Esophagus muscularis mucosa (tissue), 3 donors: ENCODE measurements around the gene EHD4.

Experiments used
- CTCF ChIP-seq, 3 experiments: fragments of 200-600 bp in 2 of 3; fragments of 450-650 bp in 1 of 3; sonication (generic) in 2 of 3; IDR thresholded peaks; one replicate each; pipeline ENCODE4 v1.5.1; 2017 to 2019; ENCODE audit warnings: antibody characterized with exemption in 3 of 3, mild to moderate bottlenecking in 2 of 3, moderate library complexity in 1 of 3
- POLR2A ChIP-seq: fragments of 450-650 bp; IDR thresholded peaks from one replicate; pipeline ENCODE4 v1.6.1; 2017; ENCODE audit warnings: antibody characterized with exemption, moderate library complexity, mild to moderate bottlenecking, low read depth
- POLR2AphosphoS5 ChIP-seq, 2 donors: sonication (generic); formaldehyde crosslinking; IDR thresholded peaks; one replicate each; pipeline ENCODE4 v1.6.1; 2017; ENCODE audit warnings: antibody characterized with exemption in 2 of 2

- TF ChIP-seq CTCF (IDR thresholded peaks at IDR 0.05) = no peak
- TF ChIP-seq POLR2A = no peak
- TF ChIP-seq POLR2AphosphoS5 (IDR thresholded peaks at IDR 0.05) = no peak
Observed at GRCh38 chr15:41987925-41988275, 15.5 kb upstream of the EHD4 start.
